Stimulated activated CD8-positive, alpha-beta memory T cell treated with anti-CD3 and anti-CD28 coated beads, Interleukin-4, amount 100 ng/mL, for 4 hours (primary cell): Measurements from ENCODE around the gene NAA10.

Experiments used
- DNase-seq, 2 donors: peaks; one replicate each; pipeline ENCODE4 v3.0.0-alpha.2; 2020; ENCODE audit warnings: low read depth in 2 of 2, low spot score in 1 of 2

NAA10 gene

GRCh38 chrX:153909980-153910360 lies 24.9 kb downstream of the NAA10 start:
- DNase-seq = no peak

DNA sequence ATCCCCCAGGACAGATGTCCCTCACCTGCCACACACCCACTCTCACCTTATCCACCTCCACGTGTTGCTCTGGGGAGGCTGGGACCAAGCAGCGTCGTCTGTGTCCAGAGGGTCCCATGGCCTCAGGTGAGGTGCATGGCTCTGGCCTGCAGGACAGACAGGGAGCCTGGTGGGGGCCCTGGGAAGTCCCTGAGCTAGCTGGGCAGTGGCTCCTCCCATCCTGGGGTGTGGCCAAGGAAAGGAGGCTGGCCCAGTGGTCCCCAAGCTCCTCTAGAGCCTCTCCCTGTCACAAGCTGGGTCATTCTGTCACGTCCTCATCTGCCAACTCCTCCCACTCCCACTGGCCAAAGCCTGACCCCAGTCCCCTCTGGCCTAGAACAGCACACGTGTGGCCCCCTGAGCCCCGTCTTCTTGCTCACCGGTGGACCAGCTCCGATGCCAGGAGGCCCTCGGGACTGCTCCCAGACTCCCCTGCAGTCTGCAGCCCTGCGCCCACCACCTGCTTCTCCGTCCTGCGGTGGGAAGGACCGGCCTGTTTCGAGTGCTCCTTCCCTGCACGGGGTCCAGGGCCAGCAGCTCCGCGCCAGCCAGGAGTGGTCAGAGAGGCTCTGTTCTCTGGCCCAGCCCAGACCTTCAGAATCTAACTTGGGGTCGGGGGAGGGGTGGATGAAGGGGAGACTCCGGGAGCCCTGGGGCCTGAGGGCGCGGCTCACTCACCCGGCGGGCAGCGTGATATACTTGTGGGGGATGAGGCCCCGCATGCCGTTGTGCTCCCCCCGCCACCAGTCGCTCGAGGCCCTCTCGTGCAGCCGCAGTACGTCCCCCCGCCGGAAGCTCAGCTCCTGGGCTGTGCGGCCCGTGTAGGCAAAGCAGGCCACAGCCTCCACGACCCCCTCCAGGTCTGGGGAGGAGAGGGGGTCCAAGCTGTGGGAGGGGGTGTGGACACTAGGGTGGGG lies 25.5 kb downstream of the NAA10 start:
- DNase-seq = no peak

GRCh38 chrX:153908219-153908860 lies 26.5 kb downstream of the NAA10 start:
- DNase-seq = no peak

DNA sequence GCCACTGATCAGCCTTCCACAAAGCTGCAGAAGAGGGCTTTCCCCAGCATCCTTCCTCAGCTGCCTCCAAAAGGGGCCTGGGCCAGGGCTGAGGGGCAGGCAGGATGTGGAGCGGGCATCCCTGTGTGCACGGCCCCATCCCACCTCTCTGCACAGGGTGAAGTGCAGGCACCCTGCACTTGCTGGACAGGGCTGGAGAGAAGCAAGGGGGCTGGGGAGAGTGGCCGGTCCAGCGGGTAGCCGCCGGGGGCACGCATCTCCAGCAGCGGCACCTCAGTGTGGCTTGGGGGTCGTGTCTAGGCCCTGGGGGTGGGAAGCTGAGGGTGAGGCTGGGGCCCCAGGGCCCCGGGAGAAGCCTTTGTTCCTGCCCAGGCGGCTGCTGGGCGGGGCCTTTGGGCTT lies 27.4 kb downstream of the NAA10 start:
- DNase-seq = no peak

- no peak for DNase-seq
These were observed 28.5 kb downstream of the NAA10 start for GRCh38 chrX:153906126-153906917.

DNA sequence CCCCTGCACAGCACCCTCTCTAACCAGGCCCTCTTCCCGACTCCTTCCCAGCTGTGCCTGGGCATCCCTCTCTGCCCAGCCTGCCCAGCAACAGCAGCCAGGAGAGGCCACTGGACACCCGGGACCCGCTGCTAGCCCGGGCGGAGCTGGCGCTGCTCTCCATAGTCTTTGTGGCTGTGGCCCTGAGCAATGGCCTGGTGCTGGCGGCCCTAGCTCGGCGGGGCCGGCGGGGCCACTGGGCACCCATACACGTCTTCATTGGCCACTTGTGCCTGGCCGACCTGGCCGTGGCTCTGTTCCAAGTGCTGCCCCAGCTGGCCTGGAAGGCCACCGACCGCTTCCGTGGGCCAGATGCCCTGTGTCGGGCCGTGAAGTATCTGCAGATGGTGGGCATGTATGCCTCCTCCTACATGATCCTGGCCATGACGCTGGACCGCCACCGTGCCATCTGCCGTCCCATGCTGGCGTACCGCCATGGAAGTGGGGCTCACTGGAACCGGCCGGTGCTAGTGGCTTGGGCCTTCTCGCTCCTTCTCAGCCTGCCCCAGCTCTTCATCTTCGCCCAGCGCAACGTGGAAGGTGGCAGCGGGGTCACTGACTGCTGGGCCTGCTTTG lies 29.2 kb downstream of the NAA10 start:
- no peak for DNase-seq

- DNase-seq = no peak
These were observed 30.6 kb downstream of the NAA10 start, which contains the start of gene AVPR2 for GRCh38 chrX:153903991-153904957. Gene AVPR2 (plus strand): TSS chrX:153904673. CDS start chrX:153905146, 473 bp downstream.

DNA sequence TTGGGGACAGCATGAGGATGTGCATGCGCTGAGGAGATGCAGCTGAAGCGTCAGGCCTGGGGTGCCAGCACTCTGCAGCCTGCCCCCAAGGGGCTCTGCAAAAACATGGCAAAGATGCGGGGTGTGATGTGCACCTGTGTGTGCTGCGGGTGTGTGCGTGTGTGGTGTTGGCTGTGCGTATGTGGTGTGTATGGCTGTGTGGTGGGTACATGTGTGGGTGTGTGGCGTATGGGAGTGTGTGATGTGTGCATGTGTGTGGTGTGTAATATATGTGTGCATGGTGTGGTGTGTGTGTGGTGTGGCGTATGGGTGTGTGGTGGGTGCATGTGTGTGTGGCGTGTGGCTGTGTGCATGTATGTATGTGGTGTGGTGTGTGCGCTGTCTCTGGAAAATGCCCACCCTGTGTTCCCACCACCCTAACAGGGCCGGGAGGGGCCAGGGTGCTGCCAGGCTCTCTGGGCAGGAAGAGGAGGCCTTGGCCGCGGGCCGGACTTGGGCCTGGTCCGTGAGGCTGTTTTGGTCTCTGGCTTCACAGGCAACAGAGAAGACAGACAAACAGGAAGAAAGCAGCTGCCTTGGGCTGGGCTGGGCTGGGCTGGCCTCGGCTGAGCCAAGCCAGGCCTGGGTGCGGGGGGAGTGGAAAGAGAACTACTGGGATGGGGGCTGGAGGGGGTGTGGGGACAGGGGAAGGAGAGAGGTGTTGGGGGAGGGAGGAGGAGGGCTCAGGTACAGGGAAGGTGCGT lies 31.4 kb downstream of the NAA10 start:
- DNase-seq = no peak

GRCh38 chrX:153902385-153902784 lies 32.5 kb downstream of the NAA10 start:
- no peak for DNase-seq

GRCh38 chrX:153901753-153902140 lies 33.1 kb downstream of the NAA10 start:
- no peak for DNase-seq

DNA sequence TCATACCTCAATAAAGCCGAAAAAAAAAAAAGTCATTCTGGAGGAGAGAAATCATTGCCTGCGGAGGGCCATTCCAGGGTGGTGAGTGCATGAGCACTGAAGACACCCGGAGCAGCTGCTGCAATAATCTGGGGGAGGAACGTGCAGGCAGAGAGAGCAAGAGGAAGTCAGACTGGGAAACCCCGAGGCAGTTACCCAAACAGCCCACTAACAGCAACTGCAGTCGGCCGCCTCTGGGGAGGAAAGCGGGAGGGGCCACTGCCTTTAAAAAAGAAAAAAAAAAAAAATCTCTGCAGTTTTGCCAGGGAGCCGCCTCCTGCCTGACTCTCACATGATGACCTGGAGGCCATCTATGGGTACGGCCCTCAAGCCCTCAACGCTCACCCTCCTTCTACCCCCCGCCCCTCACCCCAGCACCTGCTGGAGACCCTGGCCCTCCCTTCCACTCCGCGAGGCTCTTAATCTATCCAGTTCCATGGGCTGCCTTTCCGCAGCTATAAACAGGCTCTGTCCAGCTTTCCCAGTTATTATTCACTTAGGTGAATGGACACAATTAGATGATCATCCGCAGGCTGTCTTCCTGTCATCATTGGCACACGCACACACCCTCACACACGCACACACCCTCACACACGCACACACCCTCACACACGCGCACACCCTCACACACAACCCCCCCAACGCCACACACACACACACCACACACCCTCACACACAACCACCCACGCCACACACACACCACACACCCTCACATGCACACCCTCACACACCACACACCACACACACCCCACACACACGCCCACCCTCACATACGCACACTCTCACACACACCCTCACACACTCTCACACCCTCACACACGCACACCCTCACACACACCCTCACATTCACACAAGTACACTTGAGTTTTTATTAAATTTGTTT lies 33.7 kb downstream of the NAA10 start:
- DNase-seq = peak; percentile 12 to 40

DNA sequence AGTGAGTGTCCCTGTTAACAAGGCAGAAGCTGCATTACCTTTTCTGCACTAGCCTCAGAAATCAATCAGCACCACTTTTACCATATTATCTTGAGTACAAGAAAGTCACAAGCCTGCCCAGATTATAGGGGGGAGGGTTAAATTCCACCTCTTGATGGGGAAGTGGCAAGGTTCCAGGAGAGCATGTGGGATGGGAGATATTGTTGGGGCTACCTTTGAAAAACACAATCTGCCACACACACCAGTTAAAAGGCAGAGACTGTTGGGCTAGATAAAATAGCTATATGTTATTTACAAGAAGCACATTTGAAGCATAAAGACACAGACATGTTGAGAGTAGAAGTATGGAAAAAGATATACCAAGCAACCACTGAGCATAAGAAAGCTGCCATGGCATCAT lies 36.9 kb downstream of the NAA10 start:
- no peak for DNase-seq

GRCh38 chrX:153889123-153889522 lies 45.7 kb downstream of the NAA10 start:
- no peak for DNase-seq

GRCh38 chrX:153888344-153888743 lies 46.5 kb downstream of the NAA10 start:
- no peak for DNase-seq

- DNase-seq = no peak
These were observed 47.5 kb downstream of the NAA10 start for GRCh38 chrX:153887385-153887784.

DNA sequence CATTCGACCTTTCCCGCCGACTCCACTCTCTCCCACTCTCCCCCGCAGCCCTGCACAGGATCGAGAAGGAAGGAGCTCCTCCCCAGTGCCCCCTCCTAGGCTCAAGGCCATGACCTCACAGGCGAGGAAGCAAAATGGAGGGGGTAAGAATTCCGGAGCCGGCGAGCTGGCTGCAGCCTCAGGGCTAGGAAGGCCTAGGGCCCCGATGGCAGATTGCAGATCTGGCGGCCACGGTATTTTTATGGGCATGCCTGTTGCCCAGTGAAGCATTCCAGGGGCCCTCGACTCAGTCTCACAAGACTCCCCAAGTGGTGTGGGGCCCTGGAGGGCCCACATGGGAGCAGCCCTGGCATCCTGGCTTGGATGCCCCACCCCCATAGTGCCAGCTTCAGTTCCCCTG lies 47.9 kb downstream of the NAA10 start:
- DNase-seq = no peak

DNA sequence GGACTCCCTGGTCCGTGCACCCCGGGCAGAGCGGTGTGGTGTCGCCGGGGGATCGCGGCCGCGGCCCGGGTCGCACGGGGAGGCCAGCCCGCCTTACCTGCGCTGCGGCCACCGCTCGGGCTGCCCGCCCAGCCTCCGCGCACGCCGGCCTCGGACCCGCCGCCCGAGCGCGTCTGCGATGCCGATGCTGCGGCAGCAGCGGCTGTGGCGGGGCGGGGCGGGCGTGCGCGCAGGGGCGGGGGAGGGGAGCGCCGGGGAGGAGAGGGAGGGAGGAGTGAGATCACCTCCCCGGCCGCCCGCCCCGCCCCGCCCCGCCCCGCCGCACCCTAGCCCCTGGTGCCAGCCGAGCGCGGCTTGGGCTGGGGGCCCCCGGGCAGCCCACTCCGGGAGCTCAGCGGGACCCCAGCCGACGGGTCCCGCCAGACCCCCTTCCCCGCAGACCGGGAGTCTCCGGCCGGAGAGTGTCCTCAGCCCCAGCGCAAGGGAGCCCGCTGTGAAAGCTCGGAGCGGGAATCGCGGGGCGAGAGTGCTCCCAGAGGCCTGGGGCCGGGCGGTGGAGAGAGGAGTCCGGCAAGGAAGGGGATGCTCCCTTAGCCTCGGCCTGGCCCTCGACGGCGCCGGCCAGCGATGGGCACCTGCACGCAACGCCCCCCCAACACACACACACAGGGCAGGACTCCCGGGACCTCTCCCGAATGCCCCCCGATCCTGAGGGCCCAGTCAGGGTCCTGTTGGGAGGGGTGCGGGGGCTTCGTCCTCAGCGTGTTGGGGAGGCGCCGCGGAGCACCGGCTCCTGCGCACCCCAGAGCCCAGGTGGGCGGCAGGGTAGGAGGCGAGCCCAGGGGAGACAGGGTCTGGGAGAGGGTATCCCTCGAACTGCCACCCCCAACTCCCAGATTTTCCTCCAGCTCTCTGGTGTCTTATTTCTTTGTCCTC lies 48.6 kb downstream of the NAA10 start, which contains the start of gene L1CAM:
Gene L1CAM (minus strand): TSS at position 206 of the 936 bp plus-strand sequence. CDS start 10,337 bp downstream, outside the sequence.
- DNase-seq = no peak
